ENCODE measurements around the gene KIF23. TPM values are rescaled to one million over a fixed set of nuclear protein-coding genes. Genes with fewer than 3 reads are reported as not detected.
A peak's percentile ranks its signal among the peaks of the same experiment; 100 is the strongest.

Gene KIF23
- total and polyA plus RNA-seq, 2 experiments from 2014 or later: 52.9 to 103 TPM

DNA sequence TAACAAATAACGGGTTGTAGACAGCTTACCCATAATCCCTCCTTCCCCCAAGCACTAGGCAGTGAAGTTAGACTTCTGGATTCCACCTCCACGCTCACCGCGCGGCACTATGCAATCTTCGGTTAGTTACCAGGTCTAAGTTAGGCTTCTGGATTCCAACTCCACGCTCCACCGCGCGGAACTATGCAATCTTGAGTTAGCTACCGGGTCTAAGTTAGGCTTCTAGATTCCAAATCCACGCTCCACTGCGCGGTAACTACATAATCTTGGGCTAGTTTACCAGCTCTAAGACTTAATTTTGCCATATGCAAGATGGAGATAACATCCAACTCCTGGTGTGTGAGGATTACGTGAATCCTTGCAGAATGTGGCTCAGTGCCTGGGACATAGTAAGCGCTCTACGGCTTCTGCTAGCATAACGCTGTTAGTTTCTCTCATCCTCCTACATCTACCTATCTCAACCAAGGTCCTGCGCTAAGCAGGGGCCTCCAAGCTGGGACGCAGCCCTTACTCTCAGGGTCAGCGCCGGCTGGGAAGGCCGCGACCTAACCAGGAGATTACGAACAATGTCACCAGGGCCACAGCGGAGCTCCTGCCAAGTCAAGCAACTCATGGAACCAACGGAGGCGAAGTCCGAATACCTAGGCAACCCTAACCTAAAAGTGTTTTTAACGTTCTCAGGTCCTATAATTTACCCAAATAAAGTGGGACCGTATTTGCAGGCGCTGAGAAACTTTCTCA is 38.0 kb downstream of the KIF23 start:
- no peaks in the 10 kb centered on the region for H3K9me2 ChIP-seq (ENCODE audit: insufficient read depth)
- no peaks in the 10 kb centered on the region for H3K27me3 ChIP-seq (ENCODE audit: insufficient read depth)
- peak overlapping the region; percentile 88 for H3K27ac ChIP-seq (ENCODE audit: low read depth)
- TF ChIP-seq, protein P1, sequence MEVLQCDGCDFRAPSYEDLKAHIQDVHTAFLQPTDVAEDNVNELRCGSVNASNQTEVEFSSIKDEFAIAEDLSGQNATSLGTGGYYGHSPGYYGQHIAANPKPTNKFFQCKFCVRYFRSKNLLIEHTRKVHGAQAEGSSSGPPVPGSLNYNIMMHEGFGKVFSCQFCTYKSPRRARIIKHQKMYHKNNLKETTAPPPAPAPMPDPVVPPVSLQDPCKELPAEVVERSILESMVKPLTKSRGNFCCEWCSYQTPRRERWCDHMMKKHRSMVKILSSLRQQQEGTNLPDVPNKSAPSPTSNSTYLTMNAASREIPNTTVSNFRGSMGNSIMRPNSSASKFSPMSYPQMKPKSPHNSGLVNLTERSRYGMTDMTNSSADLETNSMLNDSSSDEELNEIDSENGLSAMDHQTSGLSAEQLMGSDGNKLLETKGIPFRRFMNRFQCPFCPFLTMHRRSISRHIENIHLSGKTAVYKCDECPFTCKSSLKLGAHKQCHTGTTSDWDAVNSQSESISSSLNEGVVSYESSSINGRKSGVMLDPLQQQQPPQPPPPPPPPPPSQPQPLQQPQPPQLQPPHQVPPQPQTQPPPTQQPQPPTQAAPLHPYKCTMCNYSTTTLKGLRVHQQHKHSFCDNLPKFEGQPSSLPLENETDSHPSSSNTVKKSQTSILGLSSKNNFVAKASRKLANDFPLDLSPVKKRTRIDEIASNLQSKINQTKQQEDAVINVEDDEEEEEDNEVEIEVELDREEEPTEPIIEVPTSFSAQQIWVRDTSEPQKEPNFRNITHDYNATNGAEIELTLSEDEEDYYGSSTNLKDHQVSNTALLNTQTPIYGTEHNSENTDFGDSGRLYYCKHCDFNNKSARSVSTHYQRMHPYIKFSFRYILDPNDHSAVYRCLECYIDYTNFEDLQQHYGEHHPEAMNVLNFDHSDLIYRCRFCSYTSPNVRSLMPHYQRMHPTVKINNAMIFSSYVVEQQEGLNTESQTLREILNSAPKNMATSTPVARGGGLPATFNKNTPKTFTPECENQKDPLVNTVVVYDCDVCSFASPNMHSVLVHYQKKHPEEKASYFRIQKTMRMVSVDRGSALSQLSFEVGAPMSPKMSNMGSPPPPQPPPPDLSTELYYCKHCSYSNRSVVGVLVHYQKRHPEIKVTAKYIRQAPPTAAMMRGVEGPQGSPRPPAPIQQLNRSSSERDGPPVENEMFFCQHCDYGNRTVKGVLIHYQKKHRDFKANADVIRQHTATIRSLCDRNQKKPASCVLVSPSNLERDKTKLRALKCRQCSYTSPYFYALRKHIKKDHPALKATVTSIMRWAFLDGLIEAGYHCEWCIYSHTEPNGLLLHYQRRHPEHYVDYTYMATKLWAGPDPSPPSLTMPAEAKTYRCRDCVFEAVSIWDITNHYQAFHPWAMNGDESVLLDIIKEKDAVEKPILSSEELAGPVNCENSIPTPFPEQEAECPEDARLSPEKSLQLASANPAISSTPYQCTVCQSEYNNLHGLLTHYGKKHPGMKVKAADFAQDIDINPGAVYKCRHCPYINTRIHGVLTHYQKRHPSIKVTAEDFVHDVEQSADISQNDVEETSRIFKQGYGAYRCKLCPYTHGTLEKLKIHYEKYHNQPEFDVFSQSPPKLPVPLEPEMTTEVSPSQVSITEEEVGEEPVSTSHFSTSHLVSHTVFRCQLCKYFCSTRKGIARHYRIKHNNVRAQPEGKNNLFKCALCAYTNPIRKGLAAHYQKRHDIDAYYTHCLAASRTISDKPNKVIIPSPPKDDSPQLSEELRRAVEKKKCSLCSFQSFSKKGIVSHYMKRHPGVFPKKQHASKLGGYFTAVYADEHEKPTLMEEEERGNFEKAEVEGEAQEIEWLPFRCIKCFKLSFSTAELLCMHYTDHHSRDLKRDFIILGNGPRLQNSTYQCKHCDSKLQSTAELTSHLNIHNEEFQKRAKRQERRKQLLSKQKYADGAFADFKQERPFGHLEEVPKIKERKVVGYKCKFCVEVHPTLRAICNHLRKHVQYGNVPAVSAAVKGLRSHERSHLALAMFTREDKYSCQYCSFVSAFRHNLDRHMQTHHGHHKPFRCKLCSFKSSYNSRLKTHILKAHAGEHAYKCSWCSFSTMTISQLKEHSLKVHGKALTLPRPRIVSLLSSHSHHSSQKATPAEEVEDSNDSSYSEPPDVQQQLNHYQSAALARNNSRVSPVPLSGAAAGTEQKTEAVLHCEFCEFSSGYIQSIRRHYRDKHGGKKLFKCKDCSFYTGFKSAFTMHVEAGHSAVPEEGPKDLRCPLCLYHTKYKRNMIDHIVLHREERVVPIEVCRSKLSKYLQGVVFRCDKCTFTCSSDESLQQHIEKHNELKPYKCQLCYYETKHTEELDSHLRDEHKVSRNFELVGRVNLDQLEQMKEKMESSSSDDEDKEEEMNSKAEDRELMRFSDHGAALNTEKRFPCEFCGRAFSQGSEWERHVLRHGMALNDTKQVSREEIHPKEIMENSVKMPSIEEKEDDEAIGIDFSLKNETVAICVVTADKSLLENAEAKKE (CRISPR knock-in tag; IDR thresholded peaks at IDR 0.05): no peak
- TF ChIP-seq, protein P2, sequence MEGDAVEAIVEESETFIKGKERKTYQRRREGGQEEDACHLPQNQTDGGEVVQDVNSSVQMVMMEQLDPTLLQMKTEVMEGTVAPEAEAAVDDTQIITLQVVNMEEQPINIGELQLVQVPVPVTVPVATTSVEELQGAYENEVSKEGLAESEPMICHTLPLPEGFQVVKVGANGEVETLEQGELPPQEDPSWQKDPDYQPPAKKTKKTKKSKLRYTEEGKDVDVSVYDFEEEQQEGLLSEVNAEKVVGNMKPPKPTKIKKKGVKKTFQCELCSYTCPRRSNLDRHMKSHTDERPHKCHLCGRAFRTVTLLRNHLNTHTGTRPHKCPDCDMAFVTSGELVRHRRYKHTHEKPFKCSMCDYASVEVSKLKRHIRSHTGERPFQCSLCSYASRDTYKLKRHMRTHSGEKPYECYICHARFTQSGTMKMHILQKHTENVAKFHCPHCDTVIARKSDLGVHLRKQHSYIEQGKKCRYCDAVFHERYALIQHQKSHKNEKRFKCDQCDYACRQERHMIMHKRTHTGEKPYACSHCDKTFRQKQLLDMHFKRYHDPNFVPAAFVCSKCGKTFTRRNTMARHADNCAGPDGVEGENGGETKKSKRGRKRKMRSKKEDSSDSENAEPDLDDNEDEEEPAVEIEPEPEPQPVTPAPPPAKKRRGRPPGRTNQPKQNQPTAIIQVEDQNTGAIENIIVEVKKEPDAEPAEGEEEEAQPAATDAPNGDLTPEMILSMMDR (conservative IDR thresholded peaks at IDR 0.05; ENCODE audit: low read depth in 2 of 2): no peak
- TF ChIP-seq EZH2phosphoT487 (IDR thresholded peaks at IDR 0.05; ENCODE audit: unreplicated experiment) (no peak), ZNF331 (CRISPR knock-in tag; IDR thresholded peaks at IDR 0.05; ENCODE audit: low read depth) (no peak), CREB1 (CRISPR knock-in tag; IDR thresholded peaks at IDR 0.05; ENCODE audit: low read depth) (no peak), POLR2AphosphoS5 (IDR thresholded peaks at IDR 0.05; ENCODE audit: low read depth) (no peak)
- H2AFZ ChIP-seq: peak overlapping the region; percentile 78; the same call in 1 of the 2 replicates
- H3K4me2 ChIP-seq: peak overlapping the region; percentile 90
- H3K9me3 Mint-ChIP-seq: peaks cover 14% of the 10 kb centered on the region; the same call in 2 of the 3 replicates
- DNase-seq (ENCODE audit: low spot score): peak; percentile 42
- peaks cover 63% of the 10 kb centered on the region for H3K36me3 Mint-ChIP-seq (ENCODE audit: low read depth)
- H3K36me3 ChIP-seq (ENCODE audit: insufficient read depth): peaks cover 54% of the 10 kb centered on the region
- peak overlapping the region; percentile 100 for H3K4me3 Mint-ChIP-seq
- H3K4me3 ChIP-seq: peak overlapping the region; percentile 97
- peak overlapping the region; percentile 97 for H3K27ac Mint-ChIP-seq
- peaks cover 2% of the 10 kb centered on the region for H3K27me3 Mint-ChIP-seq (ENCODE audit: insufficient read depth, low read depth, poor library complexity)
- peaks cover 41% of the 10 kb centered on the region for H4K20me1 ChIP-seq (replicated peaks; ENCODE audit: insufficient read depth)
- peaks cover 16% of the 10 kb centered on the region for H3K4me1 ChIP-seq (ENCODE audit: insufficient read depth)
- H3F3A ChIP-seq (replicated peaks; ENCODE audit: low read depth): peaks cover 37% of the 10 kb centered on the region
- peaks cover 15% of the 10 kb centered on the region; the same call in 2 of the 3 replicates for H3K4me1 Mint-ChIP-seq
- peaks cover 39% of the 10 kb centered on the region for H3K79me2 ChIP-seq (replicated peaks; ENCODE audit: insufficient read depth)
- peak; percentile 74 for ATAC-seq

Data from GM23338 (cell line).